ENCODE results near the gene HK3.
A peak's percentile ranks its signal among the peaks of the same experiment; 100 is the strongest.
"Not testable (repeated sequence)": the region's sequence is repeated elsewhere in the genome, so short reads cannot be mapped to it uniquely, and the experiment has no call there.

HK3 gene

DNA sequence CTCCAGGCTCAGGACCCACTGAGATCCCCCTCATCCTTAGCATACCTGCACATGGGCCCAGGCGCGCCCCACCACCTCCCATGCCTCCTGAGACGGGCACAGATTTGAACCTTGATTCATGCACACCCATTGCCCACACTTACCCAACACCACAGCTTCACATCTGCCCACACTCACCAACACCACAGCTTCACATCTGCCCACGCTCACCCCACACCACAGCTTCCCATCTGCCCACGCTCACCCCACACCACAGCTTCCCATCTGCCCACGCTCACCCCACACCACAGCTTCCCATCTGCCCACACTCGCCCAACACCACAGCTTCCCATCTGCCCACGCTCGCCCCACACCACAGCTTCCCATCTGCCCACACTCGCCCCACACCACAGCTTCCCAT is 28.5 kb downstream of the HK3 start:
- H3K36me3 ChIP-seq (replicated peaks; ENCODE audit: low read depth, low read length); H3K27ac ChIP-seq (ENCODE audit: low read length); H3K9me3 ChIP-seq (ENCODE audit: insufficient read depth, low read length); H3K9ac ChIP-seq (ENCODE audit: low read length); H3K4me1 ChIP-seq (ENCODE audit: low read length); H3K4me2 ChIP-seq (ENCODE audit: low read length); H3K27me3 ChIP-seq (ENCODE audit: low read depth, low read length); H3K79me2 ChIP-seq (ENCODE audit: low read length); H3K4me3 ChIP-seq (ENCODE audit: low read length); H2AFZ ChIP-seq (ENCODE audit: low read depth, low read length); H4K20me1 ChIP-seq (ENCODE audit: insufficient read depth, low read length): not testable (repeated sequence)

DNA sequence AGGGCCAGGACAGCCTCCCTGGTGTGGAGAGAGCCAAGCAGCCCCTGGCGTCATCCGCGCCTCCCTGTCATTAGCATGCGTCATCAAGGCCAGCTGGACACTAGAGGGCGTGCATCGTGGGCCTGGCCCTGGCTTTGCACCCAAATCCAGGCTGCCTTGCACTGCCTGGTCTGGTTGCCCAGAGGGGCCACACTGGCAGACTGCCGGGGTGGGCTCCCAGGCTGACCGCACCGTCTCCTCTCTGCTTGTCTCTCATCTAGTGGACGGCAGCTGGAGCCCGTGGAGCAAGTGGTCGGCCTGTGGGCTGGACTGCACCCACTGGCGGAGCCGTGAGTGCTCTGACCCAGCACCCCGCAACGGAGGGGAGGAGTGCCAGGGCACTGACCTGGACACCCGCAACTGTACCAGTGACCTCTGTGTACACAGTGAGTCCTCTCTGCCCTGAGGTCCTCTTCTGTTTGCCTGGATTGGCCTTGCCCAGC is 29.0 kb downstream of the HK3 start:
- no peak overlapping the region for H3K9ac ChIP-seq (ENCODE audit: low read length)
- no peak overlapping the region for H2AFZ ChIP-seq (ENCODE audit: low read depth, low read length)
- H3K4me2 ChIP-seq (ENCODE audit: low read length) = no peak overlapping the region
- no peaks in the 10 kb centered on the region for H4K20me1 ChIP-seq (ENCODE audit: insufficient read depth, low read length)
- no peaks in the 10 kb centered on the region for H3K9me3 ChIP-seq (ENCODE audit: insufficient read depth, low read length)
- H3K27me3 ChIP-seq (ENCODE audit: low read depth, low read length) = 0 out of 2 replicates have a peak, but pooled peaks cover 7% of the 10 kb centered on the region
- no peaks in the 10 kb centered on the region for H3K79me2 ChIP-seq (ENCODE audit: low read length)
- H3K27ac ChIP-seq (ENCODE audit: low read length) = no peak overlapping the region
- no peak overlapping the region for H3K4me3 ChIP-seq (ENCODE audit: low read length)
- H3K36me3 ChIP-seq (replicated peaks; ENCODE audit: low read depth, low read length) = no peaks in the 10 kb centered on the region
- TF ChIP-seq, protein P1, sequence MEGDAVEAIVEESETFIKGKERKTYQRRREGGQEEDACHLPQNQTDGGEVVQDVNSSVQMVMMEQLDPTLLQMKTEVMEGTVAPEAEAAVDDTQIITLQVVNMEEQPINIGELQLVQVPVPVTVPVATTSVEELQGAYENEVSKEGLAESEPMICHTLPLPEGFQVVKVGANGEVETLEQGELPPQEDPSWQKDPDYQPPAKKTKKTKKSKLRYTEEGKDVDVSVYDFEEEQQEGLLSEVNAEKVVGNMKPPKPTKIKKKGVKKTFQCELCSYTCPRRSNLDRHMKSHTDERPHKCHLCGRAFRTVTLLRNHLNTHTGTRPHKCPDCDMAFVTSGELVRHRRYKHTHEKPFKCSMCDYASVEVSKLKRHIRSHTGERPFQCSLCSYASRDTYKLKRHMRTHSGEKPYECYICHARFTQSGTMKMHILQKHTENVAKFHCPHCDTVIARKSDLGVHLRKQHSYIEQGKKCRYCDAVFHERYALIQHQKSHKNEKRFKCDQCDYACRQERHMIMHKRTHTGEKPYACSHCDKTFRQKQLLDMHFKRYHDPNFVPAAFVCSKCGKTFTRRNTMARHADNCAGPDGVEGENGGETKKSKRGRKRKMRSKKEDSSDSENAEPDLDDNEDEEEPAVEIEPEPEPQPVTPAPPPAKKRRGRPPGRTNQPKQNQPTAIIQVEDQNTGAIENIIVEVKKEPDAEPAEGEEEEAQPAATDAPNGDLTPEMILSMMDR (IDR thresholded peaks at IDR 0.05; ENCODE audit: low read depth, low read length) = peak; percentile 32
- TF ChIP-seq EZH2phosphoT487 (IDR thresholded peaks at IDR 0.05; ENCODE audit: low read depth) = no peak
- H3K4me1 ChIP-seq (ENCODE audit: low read length) = no peaks in the 10 kb centered on the region

DNA sequence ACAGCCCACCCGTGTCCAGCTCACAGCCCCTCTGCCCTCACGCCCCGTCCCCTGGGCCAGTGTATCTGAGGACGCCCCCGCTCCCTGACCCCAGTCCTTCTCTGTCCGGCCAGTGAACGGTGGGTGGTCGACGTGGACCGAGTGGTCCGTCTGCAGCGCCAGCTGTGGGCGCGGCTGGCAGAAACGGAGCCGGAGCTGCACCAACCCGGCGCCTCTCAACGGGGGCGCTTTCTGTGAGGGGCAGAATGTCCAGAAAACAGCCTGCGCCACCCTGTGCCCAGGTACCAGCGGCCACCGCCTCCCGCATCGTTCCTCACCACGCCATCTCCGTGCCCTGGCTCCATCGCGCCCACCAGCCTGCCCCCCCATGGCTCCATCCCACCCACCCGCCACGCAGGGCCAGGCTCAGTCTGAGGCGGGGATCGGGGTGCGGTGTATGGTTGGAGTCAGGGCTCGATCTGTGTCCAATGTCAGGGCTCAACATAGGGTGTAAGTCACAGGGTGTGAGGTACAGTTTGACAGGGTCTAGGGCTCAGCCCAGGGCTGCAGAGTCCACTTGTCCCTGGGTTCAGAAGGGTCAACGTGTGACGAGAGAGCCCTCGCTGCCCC is 29.5 kb downstream of the HK3 start:
- Histone ChIP-seq H2AFZ (ENCODE audit: low read depth, low read length) (no peak overlapping the region), H4K20me1 (ENCODE audit: insufficient read depth, low read length) (no peaks in the 10 kb centered on the region), H3K36me3 (replicated peaks; ENCODE audit: low read depth, low read length) (no peaks in the 10 kb centered on the region), H3K79me2 (ENCODE audit: low read length) (no peaks in the 10 kb centered on the region), H3K9me3 (ENCODE audit: insufficient read depth, low read length) (no peaks in the 10 kb centered on the region), H3K27ac (ENCODE audit: low read length) (no peak overlapping the region), H3K27me3 (ENCODE audit: low read depth, low read length) (0 out of 2 replicates have a peak, but pooled peaks cover 7% of the 10 kb centered on the region), H3K4me2 (ENCODE audit: low read length) (no peak overlapping the region), H3K9ac (ENCODE audit: low read length) (no peak overlapping the region), H3K4me3 (ENCODE audit: low read length) (no peak overlapping the region), H3K4me1 (ENCODE audit: low read length) (no peaks in the 10 kb centered on the region)
- TF ChIP-seq EZH2phosphoT487 (IDR thresholded peaks at IDR 0.05; ENCODE audit: low read depth) = no peak
- TF ChIP-seq, protein P1 (IDR thresholded peaks at IDR 0.05; ENCODE audit: low read depth, low read length) = no peak

DNA sequence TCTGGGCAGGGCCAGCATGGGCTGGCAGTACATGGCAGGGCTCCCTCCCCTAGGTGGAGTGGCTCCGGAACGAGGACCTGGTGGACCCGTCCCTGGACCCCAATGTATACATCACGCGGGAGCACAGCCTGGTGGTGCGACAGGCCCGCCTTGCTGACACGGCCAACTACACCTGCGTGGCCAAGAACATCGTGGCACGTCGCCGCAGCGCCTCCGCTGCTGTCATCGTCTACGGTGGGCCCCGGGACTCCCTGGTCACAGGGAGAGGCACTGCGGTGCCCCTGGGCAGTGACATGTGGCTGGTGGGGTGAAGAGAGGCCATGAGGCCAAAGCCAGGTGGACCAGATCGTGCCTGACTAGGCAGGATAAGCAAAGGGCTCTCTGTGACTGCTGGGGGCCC is 30.4 kb downstream of the HK3 start:
- no peaks in the 10 kb centered on the region for H3K4me1 ChIP-seq (ENCODE audit: low read length)
- no peaks in the 10 kb centered on the region for H4K20me1 ChIP-seq (ENCODE audit: insufficient read depth, low read length)
- no peaks in the 10 kb centered on the region for H3K36me3 ChIP-seq (replicated peaks; ENCODE audit: low read depth, low read length)
- no peaks in the 10 kb centered on the region for H3K79me2 ChIP-seq (ENCODE audit: low read length)
- no peak overlapping the region for H2AFZ ChIP-seq (ENCODE audit: low read depth, low read length)
- no peak overlapping the region for H3K4me2 ChIP-seq (ENCODE audit: low read length)
- no peak overlapping the region for H3K4me3 ChIP-seq (ENCODE audit: low read length)
- H3K9ac ChIP-seq (ENCODE audit: low read length) = no peak overlapping the region
- no peak overlapping the region for H3K27ac ChIP-seq (ENCODE audit: low read length)
- 0 out of 2 replicates have a peak, but pooled peaks cover 10% of the 10 kb centered on the region for H3K27me3 ChIP-seq (ENCODE audit: low read depth, low read length)
- TF ChIP-seq EZH2phosphoT487 (IDR thresholded peaks at IDR 0.05; ENCODE audit: low read depth) = no peak
- TF ChIP-seq, protein P1 (IDR thresholded peaks at IDR 0.05; ENCODE audit: low read depth, low read length) = no peak
- no peaks in the 10 kb centered on the region for H3K9me3 ChIP-seq (ENCODE audit: insufficient read depth, low read length)

Measured in OCI-LY3 (cell line).